Stomach (tissue), 9 donors: ENCODE measurements around the gene SMTNL1. TPM values are rescaled to one million over a fixed set of nuclear protein-coding genes. Genes with fewer than 3 reads are reported as not detected.
A peak's percentile ranks its signal among the peaks of the same experiment; 100 is the strongest.

Experiments
- DNase-seq, 2 donors: peaks; one replicate each; pipeline versions ENCODE4 v3.0.0 to v3.0.0-alpha.2; 2013 to 2019
- H3K27ac ChIP-seq, 5 donors: fragments of 200-600 bp in 4 of 5; sonication (generic) in 4 of 5; one replicate each; pipeline ENCODE4 v1.5.1; 2013 to 2019; ENCODE audit warnings: mild to moderate bottlenecking in 1 of 5, moderate library complexity in 1 of 5
- H3K27me3 ChIP-seq, 3 donors: fragments of 200-600 bp; sonication (generic); one replicate each; pipeline ENCODE4 v1.5.1; 2017 to 2019; ENCODE audit warnings: mixed run types in 1 of 3
- H3K36me3 ChIP-seq, 4 donors: fragments of 200-600 bp; sonication (generic); 1 replicate in 3 of 4; 2 replicates in 1 of 4; pipeline ENCODE4 v1.5.1; 2016 to 2019
- H3K4me1 ChIP-seq, 4 donors: fragments of 200-600 bp; sonication (generic); one replicate each; pipeline ENCODE4 v1.5.1; 2016 to 2019
- H3K4me3 ChIP-seq, 4 donors: fragments of 200-600 bp; sonication (generic) in 3 of 4; one replicate each; pipeline ENCODE4 v1.5.1; 2016 to 2019; ENCODE audit warnings: mild to moderate bottlenecking in 1 of 4
- H3K9me3 ChIP-seq, 4 donors: fragments of 200-600 bp; sonication (generic); one replicate each; pipeline ENCODE4 v1.5.1; 2016 to 2019
- EP300 ChIP-seq: sonication (generic); formaldehyde crosslinking; IDR thresholded peaks from one replicate; pipeline ENCODE4 v1.6.1; 2017; ENCODE audit warnings: antibody characterized with exemption
- POLR2A ChIP-seq, 4 donors: fragments of 450-650 bp; IDR thresholded peaks; one replicate each; pipeline ENCODE4 v1.6.1; 2016; ENCODE audit warnings: antibody characterized with exemption in 4 of 4, control low read depth in 2 of 4, mild to moderate bottlenecking in 1 of 4, moderate library complexity in 1 of 4
- POLR2AphosphoS5 ChIP-seq, 3 donors: sonication (generic); formaldehyde crosslinking; IDR thresholded peaks; one replicate each; pipeline ENCODE4 v1.6.1; 2016; ENCODE audit warnings: antibody characterized with exemption in 3 of 3
- WGBS, 5 donors: extraction: QIAGEN DNeasy Blood & Tissue Kit in 3 of 5; methylation state at CpG; one replicate each; pipeline versions ENCODE4 v1.1.5 to v1.1.7; 2013 to 2018; 5-methylcytosine and 5-hydroxymethylcytosine counted together
- intact Hi-C: fragments of 100-400 bp; cut with DNase I; formaldehyde crosslinking; loops from one replicate; pipeline ENCODE4 v1.15.1; 2023; ENCODE audit warnings: low total_unique reads
- polyA plus RNA-seq, 3 donors: library from polyadenylated mRNA; stranded (reverse); fragments of 200-250 nt; gene quantifications; one replicate each; pipeline ENCODE4 v1.2.3, GENCODE V29; 2013
- total RNA-seq, 5 donors: library from RNA; depleted of rRNA; stranded (reverse); fragments of >200 nt; gene quantifications; one replicate each; pipeline versions ENCODE4 v1.1.0 to v1.2.3, GENCODE V29; 2014 to 2016
- TF ChIP-seq, protein P1 (sequence below), 7 experiments: fragments of 450-650 bp in 4 of 7; fragments of 200-600 bp in 3 of 7; sonication (generic) in 3 of 7; IDR thresholded peaks; one replicate each; pipeline ENCODE4 v1.5.1; 2016 to 2019; ENCODE audit warnings: antibody characterized with exemption in 7 of 7, control low read depth in 2 of 7, mild to moderate bottlenecking in 1 of 7
- donor health status: healthy with polysubstance abuse.
- donor health status: Bipolar disorder and iron deficiency.
- donor health status: healthy.

The SMTNL1 gene
- total and polyA plus RNA-seq, 8 donors: not detected

DNA sequence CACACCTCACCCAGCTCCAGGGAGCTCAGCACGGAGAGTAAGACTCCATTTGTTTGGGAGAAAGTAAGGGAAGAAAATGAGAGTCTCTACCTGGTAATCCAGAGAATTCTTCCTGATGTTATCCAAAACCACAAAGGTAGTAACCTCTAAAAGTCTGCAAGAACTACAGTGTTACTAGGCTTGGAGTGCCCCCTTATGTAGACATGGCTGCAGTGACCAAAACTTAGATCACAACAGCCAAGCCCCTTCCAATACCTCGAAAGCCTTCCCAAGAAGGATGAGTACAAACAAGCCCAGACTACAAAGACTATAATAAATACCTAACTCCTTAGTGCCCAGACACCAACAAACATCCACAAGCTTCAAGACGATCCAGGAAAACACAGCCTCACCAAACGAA, 25.2 kb downstream of the SMTNL1 start:
- intact Hi-C loops: no loop called here
- 70 to 84% (median 80%) methylated on average over 4 of the region's 4 CpGs for WGBS, 5 donors

GRCh38 chr11:57566005-57566904, 28.9 kb downstream of the SMTNL1 start:
- peaks cover 17 to 49% (median 27%) of the 10 kb centered on the region in 4 donors for H3K4me1 ChIP-seq
- TF ChIP-seq POLR2AphosphoS5 (IDR thresholded peaks at IDR 0.05) (peak; percentile 48 to 74 (median 53)), POLR2A (IDR thresholded peaks at IDR 0.05) (no peak)
- TF ChIP-seq, protein P1, sequence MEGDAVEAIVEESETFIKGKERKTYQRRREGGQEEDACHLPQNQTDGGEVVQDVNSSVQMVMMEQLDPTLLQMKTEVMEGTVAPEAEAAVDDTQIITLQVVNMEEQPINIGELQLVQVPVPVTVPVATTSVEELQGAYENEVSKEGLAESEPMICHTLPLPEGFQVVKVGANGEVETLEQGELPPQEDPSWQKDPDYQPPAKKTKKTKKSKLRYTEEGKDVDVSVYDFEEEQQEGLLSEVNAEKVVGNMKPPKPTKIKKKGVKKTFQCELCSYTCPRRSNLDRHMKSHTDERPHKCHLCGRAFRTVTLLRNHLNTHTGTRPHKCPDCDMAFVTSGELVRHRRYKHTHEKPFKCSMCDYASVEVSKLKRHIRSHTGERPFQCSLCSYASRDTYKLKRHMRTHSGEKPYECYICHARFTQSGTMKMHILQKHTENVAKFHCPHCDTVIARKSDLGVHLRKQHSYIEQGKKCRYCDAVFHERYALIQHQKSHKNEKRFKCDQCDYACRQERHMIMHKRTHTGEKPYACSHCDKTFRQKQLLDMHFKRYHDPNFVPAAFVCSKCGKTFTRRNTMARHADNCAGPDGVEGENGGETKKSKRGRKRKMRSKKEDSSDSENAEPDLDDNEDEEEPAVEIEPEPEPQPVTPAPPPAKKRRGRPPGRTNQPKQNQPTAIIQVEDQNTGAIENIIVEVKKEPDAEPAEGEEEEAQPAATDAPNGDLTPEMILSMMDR (IDR thresholded peaks at IDR 0.05): no peak
- peak overlapping the region; percentile 76 to 94 (median 88) for H3K27ac ChIP-seq
- H3K36me3 ChIP-seq: peaks cover 0 to 15% (median 8%) of the 10 kb centered on the region in 4 donors
- H3K4me3 ChIP-seq: peak overlapping the region; percentile 71 to 93 (median 90)
- DNase-seq: peak; percentile 59 to 81
- no peaks in the 10 kb centered on the region for H3K27me3 ChIP-seq
- 19 to 46% (median 29%) methylated on average over 4 of the region's 4 CpGs for WGBS, 5 donors
- no peaks in the 10 kb centered on the region for H3K9me3 ChIP-seq
- intact Hi-C loops: no loop called here

More for the DNA sequence above, 25.2 kb downstream of the SMTNL1 start:
- TF ChIP-seq POLR2AphosphoS5 (IDR thresholded peaks at IDR 0.05) (no peak), EP300 (no peak)
- TF ChIP-seq, protein P1 (IDR thresholded peaks at IDR 0.05): no peak
- peaks cover 11 to 30% (median 19%) of the 10 kb centered on the region in 4 donors for H3K4me1 ChIP-seq
- H3K36me3 ChIP-seq: peaks cover 7 to 43% (median 37%) of the 10 kb centered on the region in 4 donors
- H3K9me3 ChIP-seq: no peaks in the 10 kb centered on the region
- no peak overlapping the region for H3K27ac ChIP-seq
- no peak overlapping the region for H3K4me3 ChIP-seq
- no peaks in the 10 kb centered on the region for H3K27me3 ChIP-seq
- DNase-seq: no peak

DNA sequence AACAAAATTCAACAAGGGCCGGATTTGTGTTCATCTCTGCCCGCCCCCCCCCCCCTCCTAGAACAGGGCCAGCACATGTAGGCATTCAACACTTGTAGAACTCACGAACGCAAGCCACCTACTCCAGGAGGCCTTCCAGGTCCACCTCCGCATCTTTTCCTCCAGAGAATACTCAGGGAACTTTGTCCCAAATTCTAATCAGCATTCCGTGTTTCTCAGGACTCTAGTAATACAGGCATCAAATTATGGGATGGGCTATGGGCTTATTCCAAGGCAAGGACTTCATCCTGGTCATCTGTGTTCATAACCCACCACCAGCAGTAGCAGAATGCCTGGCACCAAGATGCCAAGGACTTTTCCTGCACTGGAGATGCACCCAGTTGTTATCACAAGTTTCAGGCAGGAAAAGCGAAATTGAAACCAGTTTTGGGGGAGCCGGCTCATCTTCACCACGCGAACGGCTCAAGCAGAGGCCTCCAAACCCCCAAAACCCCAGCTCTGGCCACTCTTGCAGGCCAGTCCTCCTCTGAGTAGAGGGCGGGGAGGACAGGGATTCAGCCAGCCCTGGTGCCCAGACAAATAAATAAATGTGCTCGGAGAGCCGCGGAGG, 29.6 kb downstream of the SMTNL1 start:
- Histone ChIP-seq H3K9me3 (no peaks in the 10 kb centered on the region), H3K27me3 (no peaks in the 10 kb centered on the region), H3K4me1 (peaks cover 17 to 45% (median 27%) of the 10 kb centered on the region in 4 donors), H3K36me3 (peaks cover 0 to 12% (median 7%) of the 10 kb centered on the region in 4 donors), H3K4me3 (peak overlapping the region; percentile 71 to 93 (median 90)), H3K27ac (peak overlapping the region; percentile 76 to 94 (median 88))
- WGBS, 5 donors: 5 to 9% (median 7%) methylated on average over 12 to 15 of the region's 15 CpGs
- intact Hi-C loops: no loop called here
- DNase-seq: no peak
- TF ChIP-seq, protein P1 (IDR thresholded peaks at IDR 0.05): no peak
- TF ChIP-seq POLR2A (IDR thresholded peaks at IDR 0.05) (no peak), EP300 (no peak), POLR2AphosphoS5 (IDR thresholded peaks at IDR 0.05) (no peak)

DNA sequence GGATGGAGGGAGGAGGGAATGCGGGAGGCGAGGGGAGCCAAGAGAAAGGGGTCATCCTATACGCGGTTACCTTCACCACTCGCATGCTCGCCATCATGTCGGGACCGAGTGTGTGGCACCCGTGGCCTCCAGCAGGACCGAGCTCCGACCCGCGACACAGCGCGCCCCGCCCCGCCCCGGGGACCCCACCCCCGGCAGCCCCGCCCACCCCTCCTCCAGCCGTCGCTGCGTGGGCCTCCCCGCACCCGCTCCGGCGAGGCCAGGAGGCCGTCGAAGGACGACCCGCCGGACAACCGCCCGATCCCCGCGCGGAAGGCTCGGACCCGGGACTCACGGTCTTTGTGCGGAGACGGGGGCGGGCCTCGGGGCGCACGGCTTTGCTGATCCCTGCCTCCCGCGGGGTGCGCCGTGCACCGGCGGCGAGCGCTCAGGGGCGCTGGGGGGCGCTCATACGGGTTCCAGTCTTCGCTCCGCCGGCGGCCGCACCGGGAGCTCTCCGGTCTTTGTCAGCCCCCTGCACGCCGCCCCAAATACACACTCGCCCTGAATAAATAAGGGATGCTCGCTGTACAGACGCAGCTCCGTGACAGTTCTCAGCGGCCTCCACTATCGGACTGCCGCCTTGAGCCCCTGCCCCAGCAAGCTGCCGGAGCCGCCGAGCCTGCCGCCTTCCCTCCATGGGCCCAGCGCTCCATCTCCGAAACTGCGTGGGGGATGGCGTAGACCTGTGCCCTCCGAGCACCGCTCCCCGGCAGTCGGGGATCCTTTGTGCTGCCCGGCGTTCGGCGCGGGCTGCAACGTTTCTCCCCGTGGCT, 30.3 kb downstream of the SMTNL1 start, which contains the start of gene UBE2L6:
TSS of gene UBE2L6 (minus strand) at position 158 of the 815 bp plus-strand sequence. CDS start at position 97, 61 bp downstream.
- peaks cover 17 to 45% (median 27%) of the 10 kb centered on the region in 4 donors for H3K4me1 ChIP-seq
- H3K36me3 ChIP-seq: peaks cover 0 to 8% (median 6%) of the 10 kb centered on the region in 4 donors
- intact Hi-C loops: loop anchor here (2.0 kb wide), 1 partner anchor 73 kb away; no protein-coding TSS in a partner anchor
- H3K27ac ChIP-seq: peak within 1 kb of the TSS; percentile 76 to 94 (median 88)
- peak in 2 of 3 donors; percentile 14 to 43 for TF ChIP-seq POLR2AphosphoS5 (IDR thresholded peaks at IDR 0.05)
- no peak for TF ChIP-seq POLR2A (IDR thresholded peaks at IDR 0.05)
- TF ChIP-seq, protein P1 (IDR thresholded peaks at IDR 0.05): peak in 1 of 7 experiments; percentile 87
- TF ChIP-seq EP300: no peak
- no peaks in the 10 kb centered on the region for H3K27me3 ChIP-seq
- WGBS, 5 donors: 0 to 7% (median 1%) methylated on average over 3 to 92 of the region's 92 CpGs
- peak; percentile 85 to 94 for DNase-seq
- no peaks in the 10 kb centered on the region for H3K9me3 ChIP-seq
- peak within 1 kb of the TSS; percentile 71 to 93 (median 90) for H3K4me3 ChIP-seq
